ENCODE measurements around the gene MAP6D1.

GRCh38 chr3:183829466-183829865 is 4.1 kb upstream of the MAP6D1 start:
- TF ChIP-seq, protein P1, sequence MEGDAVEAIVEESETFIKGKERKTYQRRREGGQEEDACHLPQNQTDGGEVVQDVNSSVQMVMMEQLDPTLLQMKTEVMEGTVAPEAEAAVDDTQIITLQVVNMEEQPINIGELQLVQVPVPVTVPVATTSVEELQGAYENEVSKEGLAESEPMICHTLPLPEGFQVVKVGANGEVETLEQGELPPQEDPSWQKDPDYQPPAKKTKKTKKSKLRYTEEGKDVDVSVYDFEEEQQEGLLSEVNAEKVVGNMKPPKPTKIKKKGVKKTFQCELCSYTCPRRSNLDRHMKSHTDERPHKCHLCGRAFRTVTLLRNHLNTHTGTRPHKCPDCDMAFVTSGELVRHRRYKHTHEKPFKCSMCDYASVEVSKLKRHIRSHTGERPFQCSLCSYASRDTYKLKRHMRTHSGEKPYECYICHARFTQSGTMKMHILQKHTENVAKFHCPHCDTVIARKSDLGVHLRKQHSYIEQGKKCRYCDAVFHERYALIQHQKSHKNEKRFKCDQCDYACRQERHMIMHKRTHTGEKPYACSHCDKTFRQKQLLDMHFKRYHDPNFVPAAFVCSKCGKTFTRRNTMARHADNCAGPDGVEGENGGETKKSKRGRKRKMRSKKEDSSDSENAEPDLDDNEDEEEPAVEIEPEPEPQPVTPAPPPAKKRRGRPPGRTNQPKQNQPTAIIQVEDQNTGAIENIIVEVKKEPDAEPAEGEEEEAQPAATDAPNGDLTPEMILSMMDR (IDR thresholded peaks at IDR 0.05): no peak
- no peak for TF ChIP-seq EZH2 (IDR thresholded peaks at IDR 0.05; ENCODE audit: borderline replicate concordance, insufficient read depth, low read depth, low read length, poor library complexity, severe bottlenecking)
